Chondrocyte (in vitro differentiated cells): ENCODE results near the gene BST2. TPM values are rescaled to one million over a fixed set of nuclear protein-coding genes. Genes with fewer than 3 reads are reported as not detected.

Experiments used
- DNase-seq: peaks from one replicate; pipeline ENCODE4 v3.0.0; 2021; ENCODE audit warnings: mixed read lengths, low spot score
- H3K27ac Mint-ChIP-seq: one replicate; pipeline ENCODE4 v1.8.0; 2021; ENCODE audit warnings: mild to moderate bottlenecking, moderate library complexity, mixed read lengths; ENCODE audit not compliant: unreplicated experiment
- H3K27me3 Mint-ChIP-seq: 2 replicates; pipeline ENCODE4 v1.8.0; 2021; ENCODE audit warnings: low read depth, mixed read lengths
- H3K36me3 Mint-ChIP-seq: 2 replicates; pipeline ENCODE4 v1.8.0; 2021; ENCODE audit warnings: low read depth, mixed read lengths
- H3K4me1 Mint-ChIP-seq: 2 replicates; pipeline ENCODE4 v1.8.0; 2021; ENCODE audit warnings: low read depth, mild to moderate bottlenecking, mixed read lengths
- H3K4me3 Mint-ChIP-seq: one replicate; pipeline ENCODE4 v1.8.0; 2021; ENCODE audit warnings: mild to moderate bottlenecking, moderate library complexity, mixed read lengths; ENCODE audit not compliant: unreplicated experiment
- H3K9me3 Mint-ChIP-seq: 2 replicates; pipeline ENCODE4 v1.8.0; 2021; ENCODE audit warnings: low read depth, mixed read lengths
- CTCF ChIP-seq: fragments of 200-600 bp; sonication (generic); IDR thresholded peaks from 2 replicates; pipeline ENCODE4 v1.5.0; 2021; ENCODE audit warnings: antibody characterized with exemption, mild to moderate bottlenecking, moderate library complexity
- total RNA-seq: library from RNA; stranded (reverse); gene quantifications from 3 replicates; pipeline ENCODE4 v1.2.1, GENCODE V29; 2021

The BST2 gene
- total RNA-seq, 1 donor from 2014 or later, result not detected

GRCh38 chr19:17406887-17407196 is 1.4 kb upstream of the BST2 start:
- no peaks in the 10 kb centered on the region for H3K36me3 Mint-ChIP-seq
- H3K27ac Mint-ChIP-seq, result no peak overlapping the region
- peaks cover 14% of the 10 kb centered on the region for H3K4me1 Mint-ChIP-seq
- H3K4me3 Mint-ChIP-seq, result no peak overlapping the region
- H3K27me3 Mint-ChIP-seq, result no peaks in the 10 kb centered on the region
- no peak for DNase-seq
- no peaks in the 10 kb centered on the region for H3K9me3 Mint-ChIP-seq
- TF ChIP-seq CTCF, result no peak

- H3K27me3 Mint-ChIP-seq, result peaks cover 3% of the 10 kb centered on the region
- no peaks in the 10 kb centered on the region for H3K36me3 Mint-ChIP-seq
- TF ChIP-seq CTCF, result no peak
- no peak overlapping the region for H3K27ac Mint-ChIP-seq
- H3K4me1 Mint-ChIP-seq, result peaks cover 14% of the 10 kb centered on the region
- no peak for DNase-seq
- H3K9me3 Mint-ChIP-seq, result no peaks in the 10 kb centered on the region
- no peak overlapping the region for H3K4me3 Mint-ChIP-seq
These were observed 836 bp upstream of the BST2 start for GRCh38 chr19:17406046-17406886.

GRCh38 chr19:17404621-17405249 is 695 bp downstream of the BST2 start:
- H3K4me1 Mint-ChIP-seq, result peaks cover 14% of the 10 kb centered on the region
- H3K9me3 Mint-ChIP-seq, result no peaks in the 10 kb centered on the region
- no peak overlapping the region for H3K4me3 Mint-ChIP-seq
- peaks cover 3% of the 10 kb centered on the region for H3K27me3 Mint-ChIP-seq
- no peak overlapping the region for H3K27ac Mint-ChIP-seq
- TF ChIP-seq CTCF, result no peak
- no peak for DNase-seq
- H3K36me3 Mint-ChIP-seq, result no peaks in the 10 kb centered on the region

- Mint-ChIP-seq H3K27ac (no peak overlapping the region), H3K27me3 (peaks cover 3% of the 10 kb centered on the region), H3K4me3 (no peak overlapping the region), H3K4me1 (peaks cover 14% of the 10 kb centered on the region), H3K9me3 (no peaks in the 10 kb centered on the region), H3K36me3 (no peaks in the 10 kb centered on the region)
- no peak for TF ChIP-seq CTCF
- no peak for DNase-seq
These were observed 1.4 kb downstream of the BST2 start for GRCh38 chr19:17404015-17404414.

- H3K9me3 Mint-ChIP-seq, result no peaks in the 10 kb centered on the region
- no peaks in the 10 kb centered on the region for H3K36me3 Mint-ChIP-seq
- peaks cover 14% of the 10 kb centered on the region for H3K4me1 Mint-ChIP-seq
- peaks cover 3% of the 10 kb centered on the region for H3K27me3 Mint-ChIP-seq
- H3K27ac Mint-ChIP-seq, result no peak overlapping the region
- no peak for TF ChIP-seq CTCF
- H3K4me3 Mint-ChIP-seq, result no peak overlapping the region
- no peak for DNase-seq
These were observed 2.2 kb downstream of the BST2 start for GRCh38 chr19:17402982-17403855.
